ENCODE results near the gene F2RL3. TPM values are rescaled to one million over a fixed set of nuclear protein-coding genes. Genes with fewer than 3 reads are reported as not detected.
"Not testable (repeated sequence)": the region's sequence is repeated elsewhere in the genome, so short reads cannot be mapped to it uniquely, and the experiment has no call there.

The F2RL3 gene
- polyA plus RNA-seq, 4 donors: 0.45 to 13.4 (median 1.5) TPM

- Histone ChIP-seq H3K4me3 (ENCODE audit: low read depth in 1 of 3, low read length in 3 of 3) (no peak overlapping the region), H3K9me3 (ENCODE audit: control insufficient read depth in 2 of 2, insufficient read depth in 1 of 2, low read depth in 1 of 2, low read length in 1 of 2) (peaks cover 0 to 18% of the 10 kb centered on the region in 2 donors), H3K27ac (ENCODE audit: low read depth in 1 of 3, low read length in 2 of 3) (no peak overlapping the region), H3K27me3 (ENCODE audit: control insufficient read depth in 3 of 3, insufficient read depth in 3 of 3, low read length in 3 of 3) (no peaks in the 10 kb centered on the region), H3K36me3 (ENCODE audit: control insufficient read depth in 3 of 3, insufficient read depth in 2 of 3, low read depth in 1 of 3, low read length in 3 of 3) (no peaks in the 10 kb centered on the region), H3K4me1 (ENCODE audit: control insufficient read depth in 3 of 3, insufficient read depth in 2 of 3, low read depth in 1 of 3, low read length in 2 of 3) (no peaks in the 10 kb centered on the region)
- no peak for DNase-seq
- WGBS, 3 donors: 89 to 93% (median 91%) methylated on average over 13 of the region's 13 CpGs
- no peak for FAIRE-seq
These were observed 34.1 kb downstream of the F2RL3 start for GRCh38 chr19:16922949-16923348.

- DNase-seq: no peak
These were observed 39.1 kb downstream of the F2RL3 start for GRCh38 chr19:16927883-16928282.

GRCh38 chr19:16928351-16928750 is 39.6 kb downstream of the F2RL3 start:
- H3K9me3 ChIP-seq (ENCODE audit: control insufficient read depth in 2 of 2, insufficient read depth in 1 of 2, low read depth in 1 of 2, low read length in 1 of 2): peaks cover 0 to 12% of the 10 kb centered on the region in 2 donors
- no peaks in the 10 kb centered on the region for H3K36me3 ChIP-seq (ENCODE audit: control insufficient read depth in 3 of 3, insufficient read depth in 2 of 3, low read depth in 1 of 3, low read length in 3 of 3)
- no peaks in the 10 kb centered on the region for H3K27me3 ChIP-seq (ENCODE audit: control insufficient read depth in 3 of 3, insufficient read depth in 3 of 3, low read length in 3 of 3)
- no peak overlapping the region for H3K27ac ChIP-seq (ENCODE audit: low read depth in 1 of 3, low read length in 2 of 3)
- 84 to 97% (median 93%) methylated on average over 2 of the region's 2 CpGs for WGBS, 3 donors
- no peak for DNase-seq
- no peaks in the 10 kb centered on the region for H3K4me1 ChIP-seq (ENCODE audit: control insufficient read depth in 3 of 3, insufficient read depth in 2 of 3, low read depth in 1 of 3, low read length in 2 of 3)
- FAIRE-seq: no peak
- no peak overlapping the region for H3K4me3 ChIP-seq (ENCODE audit: low read depth in 1 of 3, low read length in 3 of 3)

More at GRCh38 chr19:16927883-16928282, 39.1 kb downstream of the F2RL3 start:
- Histone ChIP-seq H3K36me3 (ENCODE audit: control insufficient read depth in 3 of 3, insufficient read depth in 2 of 3, low read depth in 1 of 3, low read length in 3 of 3) (no peaks in the 10 kb centered on the region), H3K9me3 (ENCODE audit: control insufficient read depth in 2 of 2, insufficient read depth in 1 of 2, low read depth in 1 of 2, low read length in 1 of 2) (peaks cover 0 to 12% of the 10 kb centered on the region in 2 donors), H3K4me3 (ENCODE audit: low read depth in 1 of 3, low read length in 3 of 3) (no peak overlapping the region), H3K27ac (ENCODE audit: low read depth in 1 of 3, low read length in 2 of 3) (no peak overlapping the region), H3K4me1 (ENCODE audit: control insufficient read depth in 3 of 3, insufficient read depth in 2 of 3, low read depth in 1 of 3, low read length in 2 of 3) (no peaks in the 10 kb centered on the region), H3K27me3 (ENCODE audit: control insufficient read depth in 3 of 3, insufficient read depth in 3 of 3, low read length in 3 of 3) (no peaks in the 10 kb centered on the region)
- WGBS, 3 donors: 83 to 89% (median 87%) methylated on average over 13 of the region's 13 CpGs
- no peak for FAIRE-seq

- Histone ChIP-seq H3K36me3 (ENCODE audit: control insufficient read depth in 3 of 3, insufficient read depth in 2 of 3, low read depth in 1 of 3, low read length in 3 of 3) (no peaks in the 10 kb centered on the region), H3K4me1 (ENCODE audit: control insufficient read depth in 3 of 3, insufficient read depth in 2 of 3, low read depth in 1 of 3, low read length in 2 of 3) (no peaks in the 10 kb centered on the region), H3K9me3 (ENCODE audit: control insufficient read depth in 2 of 2, insufficient read depth in 1 of 2, low read depth in 1 of 2, low read length in 1 of 2) (peaks cover 0 to 14% of the 10 kb centered on the region in 2 donors), H3K27ac (ENCODE audit: low read depth in 1 of 3, low read length in 2 of 3) (no peak overlapping the region), H3K4me3 (ENCODE audit: low read depth in 1 of 3, low read length in 3 of 3) (no peak overlapping the region), H3K27me3 (ENCODE audit: control insufficient read depth in 3 of 3, insufficient read depth in 3 of 3, low read length in 3 of 3) (no peaks in the 10 kb centered on the region)
- FAIRE-seq (no peak), DNase-seq (no peak)
- WGBS, 3 donors: 85 to 95% (median 93%) methylated on average over 10 of the region's 10 CpGs
These were observed 40.1 kb downstream of the F2RL3 start for GRCh38 chr19:16928916-16929315.

GRCh38 chr19:16930753-16931152 is 42.0 kb downstream of the F2RL3 start:
- Histone ChIP-seq H3K27ac (ENCODE audit: low read depth in 1 of 3, low read length in 2 of 3) (no peak overlapping the region), H3K4me3 (ENCODE audit: low read depth in 1 of 3, low read length in 3 of 3) (no peak overlapping the region), H3K4me1 (ENCODE audit: control insufficient read depth in 3 of 3, insufficient read depth in 2 of 3, low read depth in 1 of 3, low read length in 2 of 3) (no peaks in the 10 kb centered on the region), H3K36me3 (ENCODE audit: control insufficient read depth in 3 of 3, insufficient read depth in 2 of 3, low read depth in 1 of 3, low read length in 3 of 3) (no peaks in the 10 kb centered on the region), H3K9me3 (ENCODE audit: control insufficient read depth in 2 of 2, insufficient read depth in 1 of 2, low read depth in 1 of 2, low read length in 1 of 2) (peaks cover 0 to 10% of the 10 kb centered on the region in 2 donors), H3K27me3 (ENCODE audit: control insufficient read depth in 3 of 3, insufficient read depth in 3 of 3, low read length in 3 of 3) (no peaks in the 10 kb centered on the region)
- FAIRE-seq: no peak
- no peak for DNase-seq
- WGBS, 3 donors: 52 to 74% (median 61%) methylated on average over 5 of the region's 5 CpGs

- H3K27me3 ChIP-seq (ENCODE audit: control insufficient read depth in 3 of 3, insufficient read depth in 3 of 3, low read length in 3 of 3): no peaks in the 10 kb centered on the region
- H3K36me3 ChIP-seq (ENCODE audit: control insufficient read depth in 3 of 3, insufficient read depth in 2 of 3, low read depth in 1 of 3, low read length in 3 of 3): no peaks in the 10 kb centered on the region
- H3K27ac ChIP-seq (ENCODE audit: low read depth in 1 of 3, low read length in 2 of 3): no peak overlapping the region
- H3K4me3 ChIP-seq (ENCODE audit: low read depth in 1 of 3, low read length in 3 of 3): no peak overlapping the region
- DNase-seq (no peak), FAIRE-seq (no peak)
- no peaks in the 10 kb centered on the region for H3K4me1 ChIP-seq (ENCODE audit: control insufficient read depth in 3 of 3, insufficient read depth in 2 of 3, low read depth in 1 of 3, low read length in 2 of 3)
- peaks cover 0 to 10% of the 10 kb centered on the region in 2 donors for H3K9me3 ChIP-seq (ENCODE audit: control insufficient read depth in 2 of 2, insufficient read depth in 1 of 2, low read depth in 1 of 2, low read length in 1 of 2)
- WGBS, 3 donors: 93 to 97% (median 96%) methylated on average over 4 of the region's 4 CpGs
These were observed 42.5 kb downstream of the F2RL3 start for GRCh38 chr19:16931306-16931705.

- WGBS, 3 donors: 97 to 98% (median 97%) methylated on average over 1 of the region's 1 CpG
- DNase-seq: no peak
- no peak overlapping the region for H3K4me3 ChIP-seq (ENCODE audit: low read depth in 1 of 3, low read length in 3 of 3)
- H3K4me1 ChIP-seq (ENCODE audit: control insufficient read depth in 3 of 3, insufficient read depth in 2 of 3, low read depth in 1 of 3, low read length in 2 of 3): no peaks in the 10 kb centered on the region
- H3K36me3 ChIP-seq (ENCODE audit: control insufficient read depth in 3 of 3, insufficient read depth in 2 of 3, low read depth in 1 of 3, low read length in 3 of 3): no peaks in the 10 kb centered on the region
- H3K9me3 ChIP-seq (ENCODE audit: control insufficient read depth in 2 of 2, insufficient read depth in 1 of 2, low read depth in 1 of 2, low read length in 1 of 2): peaks cover 0 to 3% of the 10 kb centered on the region in 2 donors
- no peaks in the 10 kb centered on the region for H3K27me3 ChIP-seq (ENCODE audit: control insufficient read depth in 3 of 3, insufficient read depth in 3 of 3, low read length in 3 of 3)
- FAIRE-seq: no peak
- no peak overlapping the region for H3K27ac ChIP-seq (ENCODE audit: low read depth in 1 of 3, low read length in 2 of 3)
These were observed 45.7 kb downstream of the F2RL3 start for GRCh38 chr19:16934489-16934888.

GRCh38 chr19:16936901-16937300 is 48.1 kb downstream of the F2RL3 start:
- FAIRE-seq (no peak), DNase-seq (no peak)
- Histone ChIP-seq H3K4me3 (ENCODE audit: low read depth in 1 of 3, low read length in 3 of 3) (no peak overlapping the region), H3K27me3 (ENCODE audit: control insufficient read depth in 3 of 3, insufficient read depth in 3 of 3, low read length in 3 of 3) (no peaks in the 10 kb centered on the region), H3K9me3 (ENCODE audit: control insufficient read depth in 2 of 2, insufficient read depth in 1 of 2, low read depth in 1 of 2, low read length in 1 of 2) (peaks cover 0 to 3% of the 10 kb centered on the region in 2 donors), H3K4me1 (ENCODE audit: control insufficient read depth in 3 of 3, insufficient read depth in 2 of 3, low read depth in 1 of 3, low read length in 2 of 3) (no peaks in the 10 kb centered on the region), H3K36me3 (ENCODE audit: control insufficient read depth in 3 of 3, insufficient read depth in 2 of 3, low read depth in 1 of 3, low read length in 3 of 3) (no peaks in the 10 kb centered on the region), H3K27ac (ENCODE audit: low read depth in 1 of 3, low read length in 2 of 3) (no peak overlapping the region)
- WGBS, 3 donors: 60 to 87% (median 66%) methylated on average over 2 of the region's 2 CpGs

- H3K27ac ChIP-seq (ENCODE audit: low read depth in 1 of 3, low read length in 2 of 3); FAIRE-seq; H3K9me3 ChIP-seq (ENCODE audit: control insufficient read depth in 2 of 2, insufficient read depth in 1 of 2, low read depth in 1 of 2, low read length in 1 of 2); DNase-seq; H3K27me3 ChIP-seq (ENCODE audit: control insufficient read depth in 3 of 3, insufficient read depth in 3 of 3, low read length in 3 of 3); H3K36me3 ChIP-seq (ENCODE audit: control insufficient read depth in 3 of 3, insufficient read depth in 2 of 3, low read depth in 1 of 3, low read length in 3 of 3); H3K4me1 ChIP-seq (ENCODE audit: control insufficient read depth in 3 of 3, insufficient read depth in 2 of 3, low read depth in 1 of 3, low read length in 2 of 3); H3K4me3 ChIP-seq (ENCODE audit: low read depth in 1 of 3, low read length in 3 of 3): not testable (repeated sequence)
- 61 to 88% (median 74%) methylated on average over 12 of the region's 12 CpGs for WGBS, 3 donors
These were observed 49.0 kb downstream of the F2RL3 start for GRCh38 chr19:16937796-16938195.

All from small intestine (tissue), 7 donors.